Heart left ventricle (tissue), 13 donors: Measurements from ENCODE around the gene SYNGR1.

Experiments
- POLR2A ChIP-seq, 2 donors: fragments of 450-650 bp; IDR thresholded peaks; one replicate each; pipeline ENCODE4 v1.6.1; 2017; ENCODE audit warnings: antibody characterized with exemption in 2 of 2, mild to moderate bottlenecking in 2 of 2, moderate library complexity in 2 of 2
- TF ChIP-seq, protein P1 (sequence below), 12 donors: fragments of 200-600 bp; sonication (generic) in 4 of 12; IDR thresholded peaks; one replicate each; pipeline versions ENCODE4 v1.5.0 to v1.8.0; 2018 to 2022; ENCODE audit warnings: antibody characterized with exemption in 12 of 12, mild to moderate bottlenecking in 5 of 12
- donor health status: ischemic (EF 13 %, LVEDD 7.1; RV severe dilation, severe dysfunction).
- donor health status: DM: no; HTN: yes; CAD: no.
- donor health status: DM: no; HTN: no; CAD: no.
- donor health status: ischemic (EF 25% LVEDD 6.9; RV normal size, moderate dysfunction).
- donor health status: ischemic (EF 25% LVEDD 5.7; RV mildly dilated, moderate dysfunction).
- donor health status: ischemic (EF 35%, LVEDD 5.7; RV mildly dilated, moderate dysfunction).
- donor health status: nonischemic (EF 11% LVEDD 7.7; RV severe dilation, severe dysfunction).
- donor health status: DM: yes; HTN: yes; CAD: no.
- donor health status: PGD.
- donor health status: ischemic (EF 29% LVEDD 5.4; RV normal size, mild dysfunction).
- donor health status: nonischemic (EF 23%, LVEDD 6.1; RV moderate dilation, normal function).

DNA sequence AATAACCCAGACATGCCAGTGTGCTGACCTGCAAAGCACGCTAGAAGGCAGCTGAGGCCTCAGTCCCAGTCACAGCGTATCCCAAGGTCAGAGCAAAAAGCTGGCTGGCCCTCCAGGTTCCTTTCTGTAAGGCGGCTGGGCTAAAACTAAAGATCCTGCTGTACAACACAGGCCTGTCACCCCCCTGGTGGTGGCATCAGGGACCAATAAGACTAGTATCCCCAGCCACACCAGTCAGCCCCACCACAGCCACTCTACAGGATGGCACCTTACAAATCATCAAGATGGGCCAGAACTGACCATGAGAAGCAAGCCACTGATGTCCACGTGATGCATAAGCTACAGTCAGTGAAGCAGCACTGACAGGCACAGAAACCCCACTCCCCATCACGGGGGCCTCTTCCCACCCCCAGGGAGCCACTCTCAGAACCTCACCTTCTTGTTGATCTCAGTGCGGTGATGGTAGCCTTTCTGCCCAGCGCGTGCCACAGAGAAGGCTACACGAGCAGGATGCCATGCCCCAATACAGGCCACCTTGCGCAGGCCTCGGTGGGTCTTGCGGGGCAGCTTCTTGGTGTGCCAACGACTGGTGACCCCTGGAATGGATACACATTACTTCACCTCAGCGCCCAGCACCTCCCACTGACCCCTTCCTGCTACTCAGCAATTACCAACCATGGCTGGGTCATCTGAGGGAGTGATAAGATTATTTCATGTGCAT, 35.4 kb upstream of the SYNGR1 start:
- no peak for TF ChIP-seq POLR2A (IDR thresholded peaks at IDR 0.05)
- TF ChIP-seq, protein P1, sequence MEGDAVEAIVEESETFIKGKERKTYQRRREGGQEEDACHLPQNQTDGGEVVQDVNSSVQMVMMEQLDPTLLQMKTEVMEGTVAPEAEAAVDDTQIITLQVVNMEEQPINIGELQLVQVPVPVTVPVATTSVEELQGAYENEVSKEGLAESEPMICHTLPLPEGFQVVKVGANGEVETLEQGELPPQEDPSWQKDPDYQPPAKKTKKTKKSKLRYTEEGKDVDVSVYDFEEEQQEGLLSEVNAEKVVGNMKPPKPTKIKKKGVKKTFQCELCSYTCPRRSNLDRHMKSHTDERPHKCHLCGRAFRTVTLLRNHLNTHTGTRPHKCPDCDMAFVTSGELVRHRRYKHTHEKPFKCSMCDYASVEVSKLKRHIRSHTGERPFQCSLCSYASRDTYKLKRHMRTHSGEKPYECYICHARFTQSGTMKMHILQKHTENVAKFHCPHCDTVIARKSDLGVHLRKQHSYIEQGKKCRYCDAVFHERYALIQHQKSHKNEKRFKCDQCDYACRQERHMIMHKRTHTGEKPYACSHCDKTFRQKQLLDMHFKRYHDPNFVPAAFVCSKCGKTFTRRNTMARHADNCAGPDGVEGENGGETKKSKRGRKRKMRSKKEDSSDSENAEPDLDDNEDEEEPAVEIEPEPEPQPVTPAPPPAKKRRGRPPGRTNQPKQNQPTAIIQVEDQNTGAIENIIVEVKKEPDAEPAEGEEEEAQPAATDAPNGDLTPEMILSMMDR (IDR thresholded peaks at IDR 0.05) = peak in 4 of 12 donors; percentile 7 to 28 (median 14)
